Sigmoid colon (tissue), 7 donors: ENCODE data around the gene TAF6L. TPM values are rescaled to one million over a fixed set of nuclear protein-coding genes. Genes with fewer than 3 reads are reported as not detected.

Experiments
- DNase-seq: peaks from one replicate; pipeline ENCODE4 v3.0.0-alpha.2; 2019
- H3K27ac ChIP-seq, 4 donors: fragments of 200-600 bp; sonication (generic); one replicate each; pipeline ENCODE4 v1.5.1; 2016 to 2019; ENCODE audit warnings: mild to moderate bottlenecking in 1 of 4
- H3K27me3 ChIP-seq, 3 donors: fragments of 200-600 bp; sonication (generic); one replicate each; pipeline ENCODE4 v1.5.1; 2019; ENCODE audit warnings: mild to moderate bottlenecking in 1 of 3
- H3K36me3 ChIP-seq, 4 donors: fragments of 200-600 bp; sonication (generic); one replicate each; pipeline ENCODE4 v1.5.1; 2016 to 2019
- H3K4me1 ChIP-seq, 4 donors: fragments of 200-600 bp; sonication (generic); one replicate each; pipeline ENCODE4 v1.5.1; 2017 to 2019
- H3K4me3 ChIP-seq, 4 donors: fragments of 200-600 bp; sonication (generic); one replicate each; pipeline ENCODE4 v1.5.1; 2017 to 2019; ENCODE audit warnings: mild to moderate bottlenecking in 2 of 4, moderate library complexity in 1 of 4
- H3K9me3 ChIP-seq, 4 donors: fragments of 200-600 bp in 3 of 4; sonication (generic) in 3 of 4; one replicate each; pipeline versions ENCODE4 v1.5.1 to v1.6.1; 2013 to 2019
- CTCF ChIP-seq, 4 experiments: fragments of 450-650 bp in 3 of 4; fragments of 200-600 bp in 1 of 4; IDR thresholded peaks; one replicate each; pipeline ENCODE4 v1.5.1; 2016 to 2019; ENCODE audit warnings: antibody characterized with exemption in 4 of 4, mild to moderate bottlenecking in 3 of 4, moderate library complexity in 2 of 4
- EP300 ChIP-seq, 4 donors: sonication (generic); formaldehyde crosslinking; IDR thresholded peaks; one replicate each; pipeline ENCODE4 v1.6.1; 2017; ENCODE audit warnings: antibody characterized with exemption in 4 of 4
- POLR2A ChIP-seq, 2 donors: fragments of 450-650 bp; IDR thresholded peaks; one replicate each; pipeline ENCODE4 v1.6.1; 2016; ENCODE audit warnings: antibody characterized with exemption in 2 of 2, mild to moderate bottlenecking in 2 of 2, moderate library complexity in 2 of 2
- POLR2AphosphoS5 ChIP-seq, 4 donors: sonication (generic); formaldehyde crosslinking; IDR thresholded peaks; one replicate each; pipeline ENCODE4 v1.6.1; 2017; ENCODE audit warnings: antibody characterized with exemption in 4 of 4
- WGBS, 2 donors: extraction: QIAGEN DNeasy Blood & Tissue Kit; methylation state at CpG; one replicate each; pipeline ENCODE4 v1.1.7; 2013; 5-methylcytosine and 5-hydroxymethylcytosine counted together
- intact Hi-C: fragments of 100-400 bp; cut with DNase I; formaldehyde crosslinking; loops from one replicate; pipeline ENCODE4 v1.15.1; 2023
- polyA plus RNA-seq, 3 donors: library from polyadenylated mRNA; stranded (reverse); fragments of 200-250 nt; gene quantifications; one replicate each; pipeline ENCODE4 v1.2.3, GENCODE V29; 2013
- total RNA-seq, 4 donors: library from RNA; depleted of rRNA; stranded (reverse); fragments of >200 nt; gene quantifications; one replicate each; pipeline ENCODE4 v1.1.0, GENCODE V29; 2016
- donor health status: healthy with polysubstance abuse.
- donor health status: Bipolar disorder and iron deficiency.
- donor health status: healthy.

Gene TAF6L
- total and polyA plus RNA-seq, 7 donors = 3.0 to 20.7 (median 13.5) TPM

GRCh38 chr11:62801071-62801470 lies 29.9 kb downstream of the TAF6L start:
- no peaks in the 10 kb centered on the region for H3K9me3 ChIP-seq
- intact Hi-C loops = no loop called here
- H3K4me1 ChIP-seq = peaks cover 0 to 23% (median 19%) of the 10 kb centered on the region in 4 donors
- TF ChIP-seq POLR2AphosphoS5 (IDR thresholded peaks at IDR 0.05) (no peak), CTCF (IDR thresholded peaks at IDR 0.05) (no peak), EP300 (IDR thresholded peaks at IDR 0.05) (no peak), POLR2A (IDR thresholded peaks at IDR 0.05) (no peak)
- H3K27me3 ChIP-seq = no peaks in the 10 kb centered on the region
- DNase-seq = no peak
- no peak overlapping the region for H3K27ac ChIP-seq
- 87 to 94% methylated on average over 4 of the region's 4 CpGs for WGBS, 2 donors
- H3K36me3 ChIP-seq = peaks cover 57 to 76% (median 70%) of the 10 kb centered on the region in 4 donors
- no peak overlapping the region for H3K4me3 ChIP-seq

- intact Hi-C loops = loop anchor here (2.0 kb wide), 1 partner anchor 26 kb away; no protein-coding TSS in a partner anchor
- 3 to 6% methylated on average over 14 of the region's 14 CpGs for WGBS, 2 donors
These were observed 33.3 kb downstream of the TAF6L start for GRCh38 chr11:62804310-62805075.

GRCh38 chr11:62805076-62805892 lies 34.1 kb downstream of the TAF6L start, which contains the start of gene NXF1:
TSS of gene NXF1 (minus strand) at chr11:62805440. CDS start at chr11:62805356, 84 bp downstream.
- peak; percentile 99 to 100 (median 100) for TF ChIP-seq POLR2AphosphoS5 (IDR thresholded peaks at IDR 0.05)
- no peak for TF ChIP-seq CTCF (IDR thresholded peaks at IDR 0.05)
- TF ChIP-seq POLR2A (IDR thresholded peaks at IDR 0.05) = peak; percentile 98
- Histone ChIP-seq H3K4me1 (peaks cover 0 to 25% (median 21%) of the 10 kb centered on the region in 4 donors), H3K36me3 (peaks cover 25 to 41% (median 32%) of the 10 kb centered on the region in 4 donors), H3K9me3 (no peaks in the 10 kb centered on the region), H3K27me3 (no peaks in the 10 kb centered on the region), H3K4me3 (peak within 1 kb of the TSS; percentile 67 to 93 (median 70)), H3K27ac (peak within 1 kb of the TSS; percentile 83 to 96 (median 90))
- DNase-seq = peak; percentile 97
- intact Hi-C loops = loop anchor here (2.0 kb wide), 1 partner anchor 26 kb away; no protein-coding TSS in a partner anchor
- 1% methylated on average over 77 of the region's 77 CpGs for WGBS, 2 donors

More at GRCh38 chr11:62804310-62805075, 33.3 kb downstream of the TAF6L start:
- no peak for TF ChIP-seq POLR2AphosphoS5 (IDR thresholded peaks at IDR 0.05)
- no peak for TF ChIP-seq CTCF (IDR thresholded peaks at IDR 0.05)
- TF ChIP-seq POLR2A (IDR thresholded peaks at IDR 0.05) = no peak
- no peak for TF ChIP-seq EP300 (IDR thresholded peaks at IDR 0.05)
- Histone ChIP-seq H3K4me1 (peaks cover 0 to 25% (median 21%) of the 10 kb centered on the region in 4 donors), H3K36me3 (peaks cover 33 to 49% (median 40%) of the 10 kb centered on the region in 4 donors), H3K27me3 (no peaks in the 10 kb centered on the region), H3K4me3 (peak overlapping the region; percentile 67 to 93 (median 70)), H3K27ac (peak overlapping the region; percentile 83 to 96 (median 90)), H3K9me3 (no peaks in the 10 kb centered on the region)
- no peak for DNase-seq

GRCh38 chr11:62805961-62806441 lies 34.8 kb downstream of the TAF6L start:
- Histone ChIP-seq H3K36me3 (peaks cover 20 to 33% (median 24%) of the 10 kb centered on the region in 4 donors), H3K27ac (peak overlapping the region; percentile 83 to 96 (median 90)), H3K9me3 (no peaks in the 10 kb centered on the region), H3K4me3 (peak overlapping the region; percentile 67 to 93 (median 70)), H3K27me3 (no peaks in the 10 kb centered on the region), H3K4me1 (peaks cover 0 to 25% (median 21%) of the 10 kb centered on the region in 4 donors)
- intact Hi-C loops = loop anchor here (2.0 kb wide), 1 partner anchor 25 kb away; no protein-coding TSS in a partner anchor
- TF ChIP-seq CTCF (IDR thresholded peaks at IDR 0.05) (no peak), EP300 (IDR thresholded peaks at IDR 0.05) (no peak), POLR2AphosphoS5 (IDR thresholded peaks at IDR 0.05) (no peak), POLR2A (IDR thresholded peaks at IDR 0.05) (no peak)
- no peak for DNase-seq
- WGBS, 2 donors = 29 to 33% methylated on average over 12 of the region's 12 CpGs
